HG03521 (cell line): ENCODE data around the gene CA11.

Experiments used
- ATAC-seq: cut with Tn5 transposase; IDR thresholded peaks from one replicate; pipeline ENCODE4 v1.9.1; 2021; ENCODE audit warnings: mild to moderate bottlenecking, moderate library complexity; ENCODE audit not compliant: unreplicated experiment

The CA11 gene

GRCh38 chr19:48629599-48630295, 16.2 kb downstream of the CA11 start:
- ATAC-seq: no peak

GRCh38 chr19:48629297-48629598, 16.7 kb downstream of the CA11 start:
- ATAC-seq: no peak

GRCh38 chr19:48628486-48629296, 17.3 kb downstream of the CA11 start:
- ATAC-seq: no peak

GRCh38 chr19:48627865-48628314, 18.1 kb downstream of the CA11 start:
- ATAC-seq: no peak

GRCh38 chr19:48627201-48627864, 18.7 kb downstream of the CA11 start:
- ATAC-seq: no peak

- no peak for ATAC-seq
These were observed 20.1 kb downstream of the CA11 start for GRCh38 chr19:48625891-48626327.

- no peak for ATAC-seq
These were observed 20.9 kb downstream of the CA11 start for GRCh38 chr19:48624791-48625723.

GRCh38 chr19:48624067-48624594, 21.9 kb downstream of the CA11 start:
- peak; percentile 56 for ATAC-seq

- no peak for ATAC-seq
These were observed 22.4 kb downstream of the CA11 start for GRCh38 chr19:48623556-48624066.

- no peak for ATAC-seq
These were observed 26.0 kb downstream of the CA11 start for GRCh38 chr19:48619692-48620585.

- ATAC-seq: peak; percentile 88
These were observed 26.9 kb downstream of the CA11 start, which contains the start of the genes RPL18 and SPHK2 for GRCh38 chr19:48618916-48619691. TSS of gene RPL18 (minus strand) at chr19:48619178. CDS start at chr19:48619143, 35 bp downstream. TSS of gene SPHK2 (plus strand) at chr19:48619506. CDS start at chr19:48620515, 1,009 bp downstream.

- no peak for ATAC-seq
These were observed 27.6 kb downstream of the CA11 start for GRCh38 chr19:48618278-48618915.

GRCh38 chr19:48617146-48617937, 28.6 kb downstream of the CA11 start:
- no peak for ATAC-seq

- no peak for ATAC-seq
These were observed 29.4 kb downstream of the CA11 start for GRCh38 chr19:48616491-48617056.

GRCh38 chr19:48616041-48616436, 29.9 kb downstream of the CA11 start:
- ATAC-seq: no peak

- no peak for ATAC-seq
These were observed 30.6 kb downstream of the CA11 start for GRCh38 chr19:48615231-48616040.
